Neural cell (in vitro differentiated cells): ENCODE results near the gene GNA15. TPM values are rescaled to one million over a fixed set of nuclear protein-coding genes. Genes with fewer than 3 reads are reported as not detected.

Experiments used
- H2AFZ ChIP-seq: fragments of 200-600, 300-800 bp; sonication (generic), shearing (Covaris generic); 2 replicates; pipeline ENCODE4 v1.6.0; 2014; ENCODE audit warnings: low read depth, mild to moderate bottlenecking, antibody characterized with exemption, low read length, moderate library complexity
- H3F3A ChIP-seq: fragments of 200-600 bp; shearing (Covaris generic); 2 replicates; pipeline ENCODE4 v1.6.1; 2016; ENCODE audit warnings: mild to moderate bottlenecking, moderate library complexity, mixed read lengths, antibody characterized with exemption, low read length; ENCODE audit not compliant: insufficient read depth, poor library complexity, severe bottlenecking
- H3K27ac ChIP-seq: fragments of 200-600, 300-800 bp; sonication (generic), shearing (Covaris generic); 2 replicates; pipeline ENCODE4 v1.5.1; 2014; ENCODE audit warnings: mild to moderate bottlenecking, low read length, moderate library complexity
- H3K27me3 ChIP-seq: fragments of 300-800, 200-600 bp; sonication (generic), shearing (Covaris generic); 2 replicates; pipeline ENCODE4 v1.6.0; 2014; ENCODE audit warnings: mild to moderate bottlenecking, low read depth, low read length, moderate library complexity; ENCODE audit not compliant: insufficient read depth
- H3K36me3 ChIP-seq: fragments of 300-800, 200-600 bp; sonication (generic), shearing (Covaris generic); 2 replicates; pipeline ENCODE4 v1.5.1; 2014; ENCODE audit warnings: mild to moderate bottlenecking, antibody characterized with exemption, low read length, moderate library complexity; ENCODE audit not compliant: insufficient read depth
- H3K4me2 ChIP-seq: fragments of 300-800, 200-600 bp; sonication (generic), shearing (Covaris generic); 2 replicates; pipeline ENCODE4 v1.6.0; 2014; ENCODE audit warnings: mild to moderate bottlenecking, low read length
- H3K4me3 ChIP-seq: fragments of 300-800, 200-600 bp; sonication (generic), shearing (Covaris generic); 2 replicates; pipeline ENCODE4 v1.5.1; 2014; ENCODE audit warnings: mild to moderate bottlenecking, low read length, moderate library complexity
- H3K79me2 ChIP-seq: fragments of 200-600 bp; shearing (Covaris generic); replicated peaks from 2 replicates; pipeline ENCODE4 v1.6.0; 2014; ENCODE audit warnings: mild to moderate bottlenecking, low read length, moderate library complexity; ENCODE audit not compliant: insufficient read depth
- H3K9ac ChIP-seq: fragments of 300-800, 200-600 bp; sonication (generic), shearing (Covaris generic); 2 replicates; pipeline ENCODE4 v1.6.1; 2016; ENCODE audit warnings: mild to moderate bottlenecking, low read length, mixed read lengths
- H3K9me2 ChIP-seq: fragments of 200-600 bp; shearing (Covaris generic); 2 replicates; pipeline ENCODE4 v1.6.1; 2016; ENCODE audit warnings: mild to moderate bottlenecking, low read length, mixed read lengths; ENCODE audit not compliant: insufficient read depth
- H3K9me3 ChIP-seq: fragments of 200-600, 300-800 bp; sonication (generic), shearing (Covaris generic); 2 replicates; pipeline ENCODE4 v1.6.1; 2016; ENCODE audit warnings: mild to moderate bottlenecking, mixed run types, low read length, moderate library complexity, mixed read lengths
- H4K20me1 ChIP-seq: fragments of 200-600 bp; shearing (Covaris generic); 2 replicates; pipeline ENCODE4 v1.6.1; 2016; ENCODE audit warnings: mild to moderate bottlenecking, mixed run types; ENCODE audit not compliant: insufficient read depth
- CTCF ChIP-seq: fragments of 450-650 bp; IDR thresholded peaks from 2 replicates; pipeline ENCODE4 v1.5.1; 2014; ENCODE audit warnings: antibody characterized with exemption, mild to moderate bottlenecking, moderate library complexity; ENCODE audit not compliant: poor library complexity, severe bottlenecking
- EP300 ChIP-seq: fragments of 450-650 bp; conservative IDR thresholded peaks from 2 replicates; pipeline ENCODE4 v1.6.1; 2014; ENCODE audit warnings: antibody characterized with exemption, mild to moderate bottlenecking, moderate library complexity; ENCODE audit not compliant: poor library complexity, severe bottlenecking
- EZH2 ChIP-seq: fragments of 200-600, 300-800 bp; shearing (Covaris generic), sonication (generic); IDR thresholded peaks from 2 replicates; pipeline ENCODE4 v1.6.1; 2014; ENCODE audit warnings: antibody characterized with exemption, low read length, borderline replicate concordance, mild to moderate bottlenecking; ENCODE audit not compliant: insufficient read depth, poor library complexity, severe bottlenecking
- MXI1 ChIP-seq: fragments of 450-650 bp; conservative IDR thresholded peaks from 2 replicates; pipeline ENCODE4 v1.6.1; 2014; ENCODE audit warnings: antibody characterized with exemption, mild to moderate bottlenecking; ENCODE audit not compliant: poor library complexity, severe bottlenecking
- POLR2AphosphoS5 ChIP-seq: IDR thresholded peaks from 2 replicates; pipeline ENCODE4 v1.6.1; 2012
- RAD21 ChIP-seq: fragments of 450-650 bp; conservative IDR thresholded peaks from 2 replicates; pipeline ENCODE4 v1.6.1; 2014; ENCODE audit warnings: antibody characterized with exemption, mild to moderate bottlenecking, moderate library complexity
- REST ChIP-seq: IDR thresholded peaks from 2 replicates; pipeline ENCODE4 v1.6.1; 2012; ENCODE audit warnings: borderline replicate concordance
- SMC3 ChIP-seq: fragments of 450-650 bp; conservative IDR thresholded peaks from 2 replicates; pipeline ENCODE4 v1.6.1; 2014; ENCODE audit warnings: antibody characterized with exemption, mild to moderate bottlenecking, moderate library complexity; ENCODE audit not compliant: poor library complexity
- TAF1 ChIP-seq: IDR thresholded peaks from 2 replicates; pipeline ENCODE4 v1.6.1; 2012; ENCODE audit warnings: low read depth
- polyA plus RNA-seq: library from polyadenylated mRNA; depleted of rRNA; stranded (reverse); fragments of >200 nt; gene quantifications from 2 replicates; pipeline ENCODE4 v1.2.3, GENCODE V29; 2014

GNA15 gene
- polyA plus RNA-seq, 1 donor from 2014 or later, result not detected

- no peaks in the 10 kb centered on the region for H3K27me3 ChIP-seq
- TF ChIP-seq SMC3, result no peak
- no peak for TF ChIP-seq EP300
- TF ChIP-seq POLR2AphosphoS5, result no peak
- no peak for TF ChIP-seq RAD21
- TF ChIP-seq EZH2, result no peak
- TF ChIP-seq CTCF, result no peak
- no peak for TF ChIP-seq MXI1
- no peak for TF ChIP-seq TAF1
- TF ChIP-seq REST, result no peak
- no peaks in the 10 kb centered on the region for H3K79me2 ChIP-seq
- H2AFZ ChIP-seq, result no peak overlapping the region
- no peak overlapping the region for H3K9ac ChIP-seq
- no peak overlapping the region for H3K4me3 ChIP-seq
- no peaks in the 10 kb centered on the region for H4K20me1 ChIP-seq
- H3K4me2 ChIP-seq, result no peak overlapping the region
- H3K27ac ChIP-seq, result no peak overlapping the region
- no peaks in the 10 kb centered on the region for H3K9me3 ChIP-seq
- no peaks in the 10 kb centered on the region for H3F3A ChIP-seq
- no peaks in the 10 kb centered on the region for H3K36me3 ChIP-seq
- no peaks in the 10 kb centered on the region for H3K9me2 ChIP-seq
These were observed 2.1 kb upstream of the GNA15 start for GRCh38 chr19:3133793-3134116.

GRCh38 chr19:3136684-3137055, 837 bp downstream of the GNA15 start:
- H3K9me2 ChIP-seq, result no peaks in the 10 kb centered on the region
- H3K36me3 ChIP-seq, result no peaks in the 10 kb centered on the region
- H3K9ac ChIP-seq, result no peak overlapping the region
- no peaks in the 10 kb centered on the region for H3K9me3 ChIP-seq
- no peak for TF ChIP-seq CTCF
- TF ChIP-seq POLR2AphosphoS5, result no peak
- TF ChIP-seq RAD21, result no peak
- no peak for TF ChIP-seq EZH2
- no peak for TF ChIP-seq TAF1
- no peak for TF ChIP-seq SMC3
- no peak for TF ChIP-seq REST
- H3K4me3 ChIP-seq, result no peak overlapping the region
- no peak overlapping the region for H3K4me2 ChIP-seq
- H3K27ac ChIP-seq, result no peak overlapping the region
- H4K20me1 ChIP-seq, result no peaks in the 10 kb centered on the region
- no peaks in the 10 kb centered on the region for H3F3A ChIP-seq
- H3K79me2 ChIP-seq, result no peaks in the 10 kb centered on the region
- no peak overlapping the region for H2AFZ ChIP-seq
- no peaks in the 10 kb centered on the region for H3K27me3 ChIP-seq
